ENCODE measurements around the gene MLLT6.

MLLT6 gene

GRCh38 chr17:38747463-38748148, 42.5 kb downstream of the MLLT6 start:
- peak overlapping the region; percentile 97 for H2BK15ac ChIP-seq (ENCODE audit: low read length)
- no peak overlapping the region for H2BK12ac ChIP-seq (ENCODE audit: low read length)
- peaks cover 5 to 19% of the 10 kb centered on the region in 2 donors for H3K36me3 ChIP-seq (replicated peaks in 1 of 2; ENCODE audit: control insufficient read depth in 2 of 2, insufficient read depth in 2 of 2, low read length in 2 of 2)
- peak overlapping the region; percentile 85 for H3K14ac ChIP-seq (ENCODE audit: low read length)
- H3K4me3 ChIP-seq (ENCODE audit: low read length in 2 of 2): peak overlapping the region; percentile 71 to 98
- H3K4me1 ChIP-seq (ENCODE audit: control insufficient read depth in 2 of 2, insufficient read depth in 1 of 2, low read depth in 1 of 2, low read length in 2 of 2): peaks cover 20 to 26% of the 10 kb centered on the region in 2 donors
- H3K27ac ChIP-seq (replicated peaks; ENCODE audit: low read length): peak overlapping the region; percentile 84
- peak overlapping the region; percentile 90 for H3K4me2 ChIP-seq (ENCODE audit: insufficient read depth, low read length, poor library complexity, severe bottlenecking)
- H3K23ac ChIP-seq (ENCODE audit: low read depth, low read length, poor library complexity): peak overlapping the region; percentile 96
- no CpG with 5 or more reads among the region's 64 CpGs for WGBS, 2 donors (ENCODE audit: extremely low coverage in 2 of 2, insufficient read length in 2 of 2, insufficient replicate concordance in 1 of 2)
- no peaks in the 10 kb centered on the region for H3K27me3 ChIP-seq (ENCODE audit: control insufficient read depth in 3 of 3, insufficient read depth in 3 of 3, low read depth in 1 of 3, low read length in 3 of 3)
- H3K9me3 ChIP-seq (replicated peaks in 1 of 2; ENCODE audit: control insufficient read depth in 2 of 2, insufficient read depth in 1 of 2, low read depth in 1 of 2, low read length in 2 of 2): no peaks in the 10 kb centered on the region
- H3K79me1 ChIP-seq (ENCODE audit: low read depth, low read length): peaks cover 20% of the 10 kb centered on the region
- H2AK5ac ChIP-seq (ENCODE audit: low read depth, low read length): peak overlapping the region; percentile 91
- peak overlapping the region; percentile 96 for H2BK5ac ChIP-seq (ENCODE audit: low read length)
- DNase-seq (ENCODE audit: low spot score): peak; percentile 54
- peak overlapping the region; percentile 99 for H3K9ac ChIP-seq (ENCODE audit: low read depth, low read length, poor library complexity)
- peak overlapping the region; percentile 93 for H2BK120ac ChIP-seq (ENCODE audit: low read depth, low read length)
- peak overlapping the region; percentile 19 for H4K91ac ChIP-seq (ENCODE audit: low read depth, low read length, poor library complexity)
- H3K18ac ChIP-seq (ENCODE audit: low read length): peak overlapping the region; percentile 100
- H2AFZ ChIP-seq (ENCODE audit: low read length): peak overlapping the region; percentile 75
- peak overlapping the region; percentile 29 for H4K8ac ChIP-seq (ENCODE audit: low read depth, low read length)
- H3K4ac ChIP-seq (ENCODE audit: low read length): peak overlapping the region; percentile 81

GRCh38 chr17:38748149-38748891, 43.2 kb downstream of the MLLT6 start, which contains the start of gene PCGF2:
PCGF2 (minus strand) TSS chr17:38748336; CDS start chr17:38740402, 7,934 bp downstream.
- Histone ChIP-seq H3K4me1 (ENCODE audit: control insufficient read depth in 2 of 2, insufficient read depth in 1 of 2, low read depth in 1 of 2, low read length in 2 of 2) (peaks cover 17 to 23% of the 10 kb centered on the region in 2 donors), H3K4me2 (ENCODE audit: insufficient read depth, low read length, poor library complexity, severe bottlenecking) (peak within 1 kb of the TSS; percentile 90), H3K4ac (ENCODE audit: low read length) (peak within 1 kb of the TSS; percentile 81), H2BK5ac (ENCODE audit: low read length) (peak within 1 kb of the TSS; percentile 96), H3K27me3 (ENCODE audit: control insufficient read depth in 3 of 3, insufficient read depth in 3 of 3, low read depth in 1 of 3, low read length in 3 of 3) (no peaks in the 10 kb centered on the region), H2BK15ac (ENCODE audit: low read length) (peak within 1 kb of the TSS; percentile 97), H4K91ac (ENCODE audit: low read depth, low read length, poor library complexity) (peak within 1 kb of the TSS; percentile 20), H2BK120ac (ENCODE audit: low read depth, low read length) (peak within 1 kb of the TSS; percentile 93), H3K36me3 (replicated peaks in 1 of 2; ENCODE audit: control insufficient read depth in 2 of 2, insufficient read depth in 2 of 2, low read length in 2 of 2) (peaks cover 4 to 13% of the 10 kb centered on the region in 2 donors), H2AFZ (ENCODE audit: low read length) (peak within 1 kb of the TSS; percentile 84), H3K23ac (ENCODE audit: low read depth, low read length, poor library complexity) (peak within 1 kb of the TSS; percentile 96), H3K18ac (ENCODE audit: low read length) (peak within 1 kb of the TSS; percentile 100), H3K9me3 (replicated peaks in 1 of 2; ENCODE audit: control insufficient read depth in 2 of 2, insufficient read depth in 1 of 2, low read depth in 1 of 2, low read length in 2 of 2) (no peaks in the 10 kb centered on the region), H3K79me1 (ENCODE audit: low read depth, low read length) (peaks cover 22% of the 10 kb centered on the region), H2BK12ac (ENCODE audit: low read length) (no peak within 1 kb of the TSS), H2AK5ac (ENCODE audit: low read depth, low read length) (peak within 1 kb of the TSS; percentile 95), H4K8ac (ENCODE audit: low read depth, low read length) (peak within 1 kb of the TSS; percentile 29), H3K4me3 (ENCODE audit: low read length in 2 of 2) (peak within 1 kb of the TSS; percentile 71 to 98), H3K27ac (replicated peaks; ENCODE audit: low read length) (peak within 1 kb of the TSS; percentile 84), H3K9ac (ENCODE audit: low read depth, low read length, poor library complexity) (peak within 1 kb of the TSS; percentile 99), H3K14ac (ENCODE audit: low read length) (peak within 1 kb of the TSS; percentile 85)
- DNase-seq (ENCODE audit: low spot score): peak; percentile 93
- WGBS, 2 donors (ENCODE audit: extremely low coverage in 2 of 2, insufficient read length in 2 of 2, insufficient replicate concordance in 1 of 2): no CpG with 5 or more reads among the region's 47 CpGs

GRCh38 chr17:38748892-38749222, 43.8 kb downstream of the MLLT6 start:
- Histone ChIP-seq H3K36me3 (replicated peaks in 1 of 2; ENCODE audit: control insufficient read depth in 2 of 2, insufficient read depth in 2 of 2, low read length in 2 of 2) (peaks cover 2 to 12% of the 10 kb centered on the region in 2 donors), H3K23ac (ENCODE audit: low read depth, low read length, poor library complexity) (no peak overlapping the region), H2BK15ac (ENCODE audit: low read length) (peak overlapping the region; percentile 28), H3K27me3 (ENCODE audit: control insufficient read depth in 3 of 3, insufficient read depth in 3 of 3, low read depth in 1 of 3, low read length in 3 of 3) (no peaks in the 10 kb centered on the region), H3K27ac (replicated peaks; ENCODE audit: low read length) (peak overlapping the region; percentile 83), H3K14ac (ENCODE audit: low read length) (peak overlapping the region; percentile 33), H4K91ac (ENCODE audit: low read depth, low read length, poor library complexity) (peak overlapping the region; percentile 20), H4K8ac (ENCODE audit: low read depth, low read length) (no peak overlapping the region), H3K4me1 (ENCODE audit: control insufficient read depth in 2 of 2, insufficient read depth in 1 of 2, low read depth in 1 of 2, low read length in 2 of 2) (peaks cover 15 to 22% of the 10 kb centered on the region in 2 donors), H2BK120ac (ENCODE audit: low read depth, low read length) (no peak overlapping the region), H2AK5ac (ENCODE audit: low read depth, low read length) (peak overlapping the region; percentile 95), H3K9ac (ENCODE audit: low read depth, low read length, poor library complexity) (peak overlapping the region; percentile 91), H3K4ac (ENCODE audit: low read length) (no peak overlapping the region), H3K4me3 (ENCODE audit: low read length in 2 of 2) (peak overlapping the region; percentile 71 to 84), H3K18ac (ENCODE audit: low read length) (peak overlapping the region; percentile 97), H3K4me2 (ENCODE audit: insufficient read depth, low read length, poor library complexity, severe bottlenecking) (peak overlapping the region; percentile 90), H3K9me3 (replicated peaks in 1 of 2; ENCODE audit: control insufficient read depth in 2 of 2, insufficient read depth in 1 of 2, low read depth in 1 of 2, low read length in 2 of 2) (no peaks in the 10 kb centered on the region), H2BK5ac (ENCODE audit: low read length) (peak overlapping the region; percentile 95), H3K79me1 (ENCODE audit: low read depth, low read length) (peaks cover 20% of the 10 kb centered on the region), H2AFZ (ENCODE audit: low read length) (peak overlapping the region; percentile 84), H2BK12ac (ENCODE audit: low read length) (no peak overlapping the region)
- no CpG with 5 or more reads among the region's 32 CpGs for WGBS, 2 donors (ENCODE audit: extremely low coverage in 2 of 2, insufficient read length in 2 of 2, insufficient replicate concordance in 1 of 2)
- no peak for DNase-seq (ENCODE audit: low spot score)

Data from neuronal stem cell (in vitro differentiated cells).